Endothelial cell of umbilical vein (primary cell): ENCODE data around the gene ENO2. TPM values are rescaled to one million over a fixed set of nuclear protein-coding genes. Genes with fewer than 3 reads are reported as not detected.

Source experiments
- BruUV-seq: library from RNA; stranded (reverse); fragments of 400-500 nt; replicated peaks from 2 replicates; lab custom pipeline; 2021; lab: Mats Ljungman, UMichigan
- CTCF ChIA-PET: fragments of 300-600, 350-600 bp; sonication (Branson Sonifier 250); formaldehyde crosslinking; loops from one replicate; lab custom pipeline; 2021; ENCODE audit warnings: antibody characterized with exemption, inconsistent platforms; lab: Charles Lee
- POLR2A ChIA-PET: fragments of 300-600, 350-600 bp; sonication (Branson Sonifier 250); formaldehyde crosslinking; loops from one replicate; lab custom pipeline; 2021; ENCODE audit warnings: antibody characterized with exemption, inconsistent platforms; lab: Charles Lee
- DNase-seq: peaks from one replicate; pipeline ENCODE4 v3.0.0-alpha.2; 2011; ENCODE audit warnings: low read depth, low spot score
- FAIRE-seq: peaks from 2 replicates; lab custom pipeline; 2011; peaks lifted over from hg19 to GRCh38; lab: Jason Lieb, UNC
- H2AFZ ChIP-seq: 2 replicates; pipeline ENCODE4 v1.6.0; 2012; ENCODE audit warnings: low read depth, low read length, control low read depth, inconsistent platforms
- H3K27ac ChIP-seq: 2 replicates; pipeline ENCODE4 v1.5.1; 2011; ENCODE audit warnings: low read depth, mild to moderate bottlenecking, control low read depth, low read length, moderate library complexity; ENCODE audit not compliant: insufficient read depth
- H3K27me3 ChIP-seq, 2 experiments: 2 replicates each; pipeline versions ENCODE4 v1.6.0 to v1.6.1; 2011; ENCODE audit warnings: low read length in 2 of 2, mixed read lengths in 1 of 2; ENCODE audit not compliant: control insufficient read depth in 2 of 2, insufficient read depth in 2 of 2
- H3K36me3 ChIP-seq, 2 experiments: 2 replicates in 1 of 2; 3 replicates in 1 of 2; pipeline ENCODE4 v1.5.1; 2011; ENCODE audit warnings: low read length in 2 of 2, mild to moderate bottlenecking in 1 of 2, moderate library complexity in 1 of 2; ENCODE audit not compliant: control insufficient read depth in 2 of 2, insufficient read depth in 2 of 2; ENCODE audit errors: extremely low read depth in 1 of 2
- H3K4me1 ChIP-seq: 3 replicates; pipeline ENCODE4 v1.5.1; 2011; ENCODE audit warnings: mild to moderate bottlenecking, low read length; ENCODE audit not compliant: control insufficient read depth, insufficient read depth; ENCODE audit errors: extremely low read depth
- H3K4me2 ChIP-seq: 2 replicates; pipeline ENCODE4 v1.6.1; 2011; ENCODE audit warnings: low read length, control low read depth, mixed read lengths; ENCODE audit not compliant: insufficient read depth
- H3K4me3 ChIP-seq, 3 experiments: fragments of 200-600 bp in 1 of 3; sonication (generic), shearing (Covaris generic) in 1 of 3; replicated peaks in 1 of 3; 2 replicates each; pipeline ENCODE4 v1.5.1; 2011 to 2016; ENCODE audit warnings: control low read depth in 3 of 3, low read length in 3 of 3, mild to moderate bottlenecking in 2 of 3, inconsistent platforms in 1 of 3, low read depth in 1 of 3, moderate library complexity in 1 of 3; ENCODE audit not compliant: insufficient read depth in 1 of 3
- H3K79me2 ChIP-seq: 2 replicates; pipeline ENCODE4 v1.6.0; 2012; ENCODE audit warnings: low read length, inconsistent platforms; ENCODE audit not compliant: control insufficient read depth, insufficient read depth
- H3K9ac ChIP-seq: replicated peaks from 2 replicates; pipeline ENCODE3; 2011; ENCODE audit warnings: low read length, control low read depth; ENCODE audit not compliant: insufficient read depth; ENCODE audit errors: extremely low read depth
- H3K9me1 ChIP-seq: replicated peaks from 3 replicates; pipeline ENCODE4 v1.6.0; 2011; ENCODE audit warnings: mild to moderate bottlenecking, low read length; ENCODE audit not compliant: control insufficient read depth, insufficient read depth; ENCODE audit errors: extremely low read depth
- H3K9me3 ChIP-seq: replicated peaks from 2 replicates; pipeline ENCODE4 v1.5.1; 2012; ENCODE audit warnings: low read length, inconsistent platforms; ENCODE audit not compliant: control insufficient read depth, insufficient read depth
- H4K20me1 ChIP-seq: replicated peaks from 2 replicates; pipeline ENCODE3; 2011; ENCODE audit warnings: mild to moderate bottlenecking, low read length; ENCODE audit not compliant: control insufficient read depth, insufficient read depth; ENCODE audit errors: extremely low read depth
- EZH2 ChIP-seq: IDR thresholded peaks from 2 replicates; pipeline ENCODE4 v1.6.1; 2012; ENCODE audit warnings: borderline replicate concordance, low read depth, mild to moderate bottlenecking, moderate library complexity, low read length, inconsistent platforms; ENCODE audit not compliant: severe bottlenecking
- FOS ChIP-seq: IDR thresholded peaks from 2 replicates; pipeline ENCODE4 v1.6.1; 2011; ENCODE audit warnings: mild to moderate bottlenecking, low read length, moderate library complexity, borderline replicate concordance; ENCODE audit not compliant: insufficient read depth
- GATA2 ChIP-seq: IDR thresholded peaks from 2 replicates; pipeline ENCODE4 v1.7.0; 2011; ENCODE audit warnings: low read depth, mild to moderate bottlenecking, moderate library complexity, mixed read lengths, low read length; ENCODE audit not compliant: insufficient read length, insufficient read depth
- MAX ChIP-seq: IDR thresholded peaks from 2 replicates; pipeline ENCODE4 v1.6.1; 2011; ENCODE audit not compliant: insufficient read depth, insufficient read length
- MYC ChIP-seq: IDR thresholded peaks from one replicate; pipeline ENCODE4 v1.6.1; 2011; ENCODE audit warnings: mild to moderate bottlenecking, low read depth, low read length
- POLR2A ChIP-seq: IDR thresholded peaks from 2 replicates; pipeline ENCODE4 v1.6.1; 2012; ENCODE audit warnings: low read depth, mild to moderate bottlenecking, control low read depth, low read length
- POLR2AphosphoS5 ChIP-seq: IDR thresholded peaks from 2 replicates; pipeline ENCODE4 v1.6.1; 2012; ENCODE audit warnings: low read depth, mild to moderate bottlenecking, control low read depth, low read length, moderate library complexity; ENCODE audit not compliant: insufficient read depth
- dilution Hi-C: fragments of 300-500 bp; cut with MboI; formaldehyde crosslinking; loops from one replicate; pipeline ENCODE4 v1.15.0; 2019; ENCODE audit warnings: low sequenced_read_pairs; ENCODE audit not compliant: extremely low pct_ligation_motif_present
- intact Hi-C: fragments of 100-400 bp; cut with micrococcal nuclease; formaldehyde crosslinking; loops from one replicate; pipeline ENCODE4 v1.10.0; 2022
- polyA plus RNA-seq, 4 experiments: library from polyadenylated mRNA; depleted of rRNA in 3 of 4; stranded (reverse) in 3 of 4; unstranded in 1 of 4; fragments of >200 nt; gene quantifications; 2 replicates each; pipeline versions ENCODE4 v1.2.1 to v1.2.3, GENCODE V29; 2011 to 2012; ENCODE audit warnings: missing spikeins in 1 of 4
- total RNA-seq: library from RNA; stranded (reverse); gene quantifications from 2 replicates; pipeline ENCODE4 v1.2.3, GENCODE V29; 2021
- TF ChIP-seq, protein P1 (sequence below), 2 donors: IDR thresholded peaks; 1 replicate in 1 of 2; 2 replicates in 1 of 2; pipeline ENCODE4 v1.5.1; 2011; ENCODE audit warnings: low read length in 2 of 2, mild to moderate bottlenecking in 2 of 2, moderate library complexity in 2 of 2, control low read depth in 1 of 2, inconsistent platforms in 1 of 2, low read depth in 1 of 2; ENCODE audit not compliant: insufficient read depth in 1 of 2; ENCODE audit errors: extremely low read depth in 1 of 2

ENO2 gene
- total and polyA plus RNA-seq, 2 donors (not counting 3 experiments of a cell fraction or from before 2014, with no cell fraction given), result 11.4 to 18.6 TPM

DNA sequence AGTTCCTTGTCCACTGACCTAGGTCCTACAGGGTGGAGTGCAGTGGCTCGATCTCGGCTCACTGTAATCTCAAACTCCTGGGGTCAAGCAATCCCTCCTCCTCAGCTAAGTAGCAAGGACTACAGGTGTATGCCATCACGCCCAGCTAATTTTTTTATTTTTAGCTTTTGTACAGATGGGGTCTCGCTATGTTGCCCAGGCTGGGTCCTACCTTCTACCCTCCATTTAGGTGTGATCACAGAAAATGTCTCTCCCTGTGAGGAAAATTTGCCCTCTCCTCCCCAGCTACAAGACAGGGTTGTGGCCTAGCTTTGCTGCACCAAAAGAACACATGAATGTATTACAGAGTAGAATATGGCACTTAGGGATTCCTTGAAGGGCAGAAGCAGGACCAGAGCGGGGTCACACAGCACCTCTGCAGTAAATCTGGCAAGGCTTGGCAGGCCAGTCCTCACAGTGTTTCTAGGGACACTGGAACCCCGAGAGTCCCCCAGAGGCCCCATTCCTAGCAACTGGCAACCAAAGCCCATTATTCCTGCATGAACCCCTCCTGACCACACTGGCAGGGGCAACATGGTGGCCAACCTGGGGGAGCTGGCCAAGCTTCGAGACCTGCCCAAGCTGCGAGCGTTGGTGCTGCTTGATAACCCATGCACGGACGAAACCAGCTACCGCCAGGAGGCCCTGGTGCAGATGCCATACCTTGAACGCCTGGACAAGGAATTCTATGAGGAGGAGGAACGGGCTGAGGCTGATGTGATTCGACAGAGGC, 2.0 kb upstream of the ENO2 start:
- H3K9me1 ChIP-seq, result no peaks in the 10 kb centered on the region
- no peak overlapping the region for H2AFZ ChIP-seq
- ChIA-PET CTCF (interaction anchor here (0.8 to 2.3 kb wide), 4 partner anchors 13 to 43 kb away, joined by 4 to 7 read pairs (median 5); no protein-coding TSS in a partner anchor), POLR2A (no interaction called here)
- FAIRE-seq (no peak), DNase-seq (no peak)
- dilution Hi-C loops, result no loop called here
- TF ChIP-seq, protein P1, sequence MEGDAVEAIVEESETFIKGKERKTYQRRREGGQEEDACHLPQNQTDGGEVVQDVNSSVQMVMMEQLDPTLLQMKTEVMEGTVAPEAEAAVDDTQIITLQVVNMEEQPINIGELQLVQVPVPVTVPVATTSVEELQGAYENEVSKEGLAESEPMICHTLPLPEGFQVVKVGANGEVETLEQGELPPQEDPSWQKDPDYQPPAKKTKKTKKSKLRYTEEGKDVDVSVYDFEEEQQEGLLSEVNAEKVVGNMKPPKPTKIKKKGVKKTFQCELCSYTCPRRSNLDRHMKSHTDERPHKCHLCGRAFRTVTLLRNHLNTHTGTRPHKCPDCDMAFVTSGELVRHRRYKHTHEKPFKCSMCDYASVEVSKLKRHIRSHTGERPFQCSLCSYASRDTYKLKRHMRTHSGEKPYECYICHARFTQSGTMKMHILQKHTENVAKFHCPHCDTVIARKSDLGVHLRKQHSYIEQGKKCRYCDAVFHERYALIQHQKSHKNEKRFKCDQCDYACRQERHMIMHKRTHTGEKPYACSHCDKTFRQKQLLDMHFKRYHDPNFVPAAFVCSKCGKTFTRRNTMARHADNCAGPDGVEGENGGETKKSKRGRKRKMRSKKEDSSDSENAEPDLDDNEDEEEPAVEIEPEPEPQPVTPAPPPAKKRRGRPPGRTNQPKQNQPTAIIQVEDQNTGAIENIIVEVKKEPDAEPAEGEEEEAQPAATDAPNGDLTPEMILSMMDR (IDR thresholded peaks at IDR 0.05; ENCODE audit: extremely low read depth in 1 of 2, insufficient read depth in 1 of 2, low read depth in 1 of 2, low read length in 2 of 2), result no peak
- no peak for TF ChIP-seq FOS
- no peak for TF ChIP-seq EZH2
- TF ChIP-seq MYC, result no peak
- no peak for TF ChIP-seq POLR2A
- TF ChIP-seq GATA2, result no peak
- TF ChIP-seq POLR2AphosphoS5, result no peak
- no peak for TF ChIP-seq MAX
- H4K20me1 ChIP-seq, result no peaks in the 10 kb centered on the region
- peaks cover 11% of the 10 kb centered on the region for H3K4me1 ChIP-seq
- H3K4me3 ChIP-seq, result no peak overlapping the region
- H3K9ac ChIP-seq, result no peak overlapping the region
- no peak overlapping the region for H3K4me2 ChIP-seq
- H3K27me3 ChIP-seq, result no peaks in the 10 kb centered on the region
- no TSS peak for BruUV-seq
- intact Hi-C loops, result no loop called here
- H3K9me3 ChIP-seq, result no peaks in the 10 kb centered on the region
- H3K79me2 ChIP-seq, result no peaks in the 10 kb centered on the region
- no peak overlapping the region for H3K27ac ChIP-seq
- no peaks in the 10 kb centered on the region for H3K36me3 ChIP-seq
